ENCODE measurements around the gene USP15.

- TF ChIP-seq POLR2AphosphoS5 (IDR thresholded peaks at IDR 0.05; ENCODE audit: borderline replicate concordance, low read depth, low read length) (no peak), EZH2 (IDR thresholded peaks at IDR 0.05) (no peak), FOXP2 (optimal IDR thresholded peaks at IDR 0.05; ENCODE audit: control extremely low read depth, extremely low read length, insufficient read depth) (no peak)
Observed at GRCh38 chr12:62265511-62265910, 5.3 kb downstream of the USP15 start.

Data from SK-N-MC (cell line).